ENCODE data around the gene ZNF644. TPM values are rescaled to one million over a fixed set of nuclear protein-coding genes. Genes with fewer than 3 reads are reported as not detected.
A peak's percentile ranks its signal among the peaks of the same experiment; 100 is the strongest.
"Not testable (repeated sequence)": the region's sequence is repeated elsewhere in the genome, so short reads cannot be mapped to it uniquely, and the experiment has no call there.

ZNF644 gene
- 37.6 TPM for polyA plus RNA-seq
- long read RNA-seq, donor 1, partial matches to known transcripts, result 0 of 4 reads
- long read RNA-seq, donor 1, other reads (novel, unspliced or antisense), result 0 of 4 reads
- long read RNA-seq, donor 2, partial matches to known transcripts, result 0 of 6 reads
- long read RNA-seq, donor 2, other reads (novel, unspliced or antisense), result 0 of 6 reads
- long read RNA-seq, donor 3, result 0 reads
- long read RNA-seq, donor 4, full-length matches to known transcripts, result 2 of 2 reads
- long read RNA-seq, donor 4, partial matches to known transcripts, result 0 of 2 reads
- long read RNA-seq, donor 4, other reads (novel, unspliced or antisense), result 0 of 2 reads
- long read RNA-seq, donor 5, partial matches to known transcripts, result 0 of 5 reads
- long read RNA-seq, donor 5, other reads (novel, unspliced or antisense), result 0 of 5 reads
- long read RNA-seq, donor 6, transcript ZNF644-211 (3 exons, 514 nt), result major isoform, 7 of 10 reads
- long read RNA-seq, donor 6, partial matches to known transcripts, result 0 of 10 reads
- long read RNA-seq, donor 6, other reads (novel, unspliced or antisense), result 0 of 10 reads
- long read RNA-seq, donor 7, partial matches to known transcripts, result 6 of 10 reads
- long read RNA-seq, donor 7, other reads (novel, unspliced or antisense), result 0 of 10 reads
- long read RNA-seq, donor 8, full-length matches to known transcripts, result 10 of 10 reads
- long read RNA-seq, donor 8, partial matches to known transcripts, result 0 of 10 reads
- long read RNA-seq, donor 8, other reads (novel, unspliced or antisense), result 0 of 10 reads
- long read RNA-seq, donor 9, full-length matches to known transcripts, result 11 of 11 reads
- long read RNA-seq, donor 9, partial matches to known transcripts, result 0 of 11 reads
- long read RNA-seq, donor 9, other reads (novel, unspliced or antisense), result 0 of 11 reads
- long read RNA-seq, donor 10, partial matches to known transcripts, result 0 of 12 reads
- long read RNA-seq, donor 10, other reads (novel, unspliced or antisense), result 0 of 12 reads
- long read RNA-seq, donor 11, full-length matches to known transcripts, result 9 of 9 reads
- long read RNA-seq, donor 11, partial matches to known transcripts, result 0 of 9 reads
- long read RNA-seq, donor 11, other reads (novel, unspliced or antisense), result 0 of 9 reads

DNA sequence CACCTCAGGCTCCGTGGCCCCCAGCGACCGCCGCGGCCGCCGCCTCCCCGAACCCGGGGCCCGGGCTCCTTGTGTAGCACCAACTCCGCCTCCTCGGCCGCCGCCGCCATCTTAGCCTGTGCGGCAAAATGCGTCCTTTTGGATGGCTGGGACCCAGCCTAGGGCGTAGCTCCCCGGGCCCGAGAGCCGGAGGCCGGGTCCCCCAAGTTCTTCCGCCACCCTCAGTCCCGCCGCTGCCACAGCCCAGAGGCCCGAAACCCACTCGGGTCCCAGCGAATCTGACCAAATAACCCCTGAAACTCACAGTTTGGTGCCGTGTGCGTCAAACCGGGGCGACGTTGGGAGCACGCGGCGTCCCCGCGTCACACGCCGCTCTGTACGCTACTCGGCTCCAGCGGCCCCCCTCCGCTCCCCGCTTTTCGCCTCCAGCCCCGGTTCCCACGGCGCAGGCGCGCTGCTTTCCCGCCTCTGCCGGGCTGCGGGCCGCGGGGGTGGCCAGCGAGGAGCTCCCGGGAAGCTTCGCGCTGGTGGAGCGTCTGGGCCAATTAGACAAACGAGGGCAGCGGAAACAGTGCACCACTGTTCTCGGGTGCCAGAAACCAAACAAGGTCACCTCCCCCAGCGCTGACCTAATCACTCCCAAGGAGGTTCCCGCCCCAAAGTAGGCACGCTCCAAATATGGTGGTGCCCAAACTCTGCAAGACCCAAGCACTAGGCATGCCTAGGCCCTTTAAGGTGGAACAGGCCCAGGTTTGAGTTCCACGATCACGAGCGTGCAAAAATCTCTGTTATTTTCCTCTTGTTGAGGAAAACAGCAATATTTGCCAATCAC, at the start of gene ZNF644:
Gene ZNF644, minus strand, starts transcription at position 350 of the 832 bp plus-strand sequence. CDS start 39,682 bp downstream, outside the sequence.
- DNase-seq, result peak; percentile 86 to 94
- Histone ChIP-seq H3K36me3 (ENCODE audit: control insufficient read depth, insufficient read depth, low read length) (peaks cover 3% of the 10 kb centered on the region), H3K9me3 (ENCODE audit: control insufficient read depth, low read depth, low read length) (no peaks in the 10 kb centered on the region), H3K4me1 (ENCODE audit: control insufficient read depth, insufficient read depth, low read length) (peaks cover 6% of the 10 kb centered on the region), H3K4me3 (ENCODE audit: low read length) (peak within 1 kb of the TSS; percentile 98), H3K27me3 (ENCODE audit: control insufficient read depth, insufficient read depth, low read length) (no peaks in the 10 kb centered on the region), H3K27ac (ENCODE audit: low read length) (peak within 1 kb of the TSS; percentile 100)
- no CpG with 5 or more reads among the region's 70 CpGs for WGBS (ENCODE audit: insufficient coverage, low lambda C conversion rate)

- no peak for DNase-seq
- H3K4me3 ChIP-seq (ENCODE audit: low read length), result no peak overlapping the region
- H3K27ac ChIP-seq (ENCODE audit: low read length), result no peak overlapping the region
- no peaks in the 10 kb centered on the region for H3K27me3 ChIP-seq (ENCODE audit: control insufficient read depth, insufficient read depth, low read length)
- no peaks in the 10 kb centered on the region for H3K36me3 ChIP-seq (ENCODE audit: control insufficient read depth, insufficient read depth, low read length)
- H3K4me1 ChIP-seq (ENCODE audit: control insufficient read depth, insufficient read depth, low read length), result peaks cover 5% of the 10 kb centered on the region
- H3K9me3 ChIP-seq (ENCODE audit: control insufficient read depth, low read depth, low read length), result no peaks in the 10 kb centered on the region
- 80% methylated on average over 1 of the region's 3 CpGs for WGBS (ENCODE audit: insufficient coverage, low lambda C conversion rate)
These were observed 48.5 kb upstream of the ZNF644 start for GRCh38 chr1:91070298-91070697.

GRCh38 chr1:91066538-91066937, 44.7 kb upstream of the ZNF644 start:
- DNase-seq, result no peak
- no peak overlapping the region for H3K27ac ChIP-seq (ENCODE audit: low read length)
- H3K4me3 ChIP-seq (ENCODE audit: low read length), result no peak overlapping the region
- WGBS (ENCODE audit: insufficient coverage, low lambda C conversion rate), result no CpG with 5 or more reads among the region's 1 CpG
- peaks cover 8% of the 10 kb centered on the region for H3K4me1 ChIP-seq (ENCODE audit: control insufficient read depth, insufficient read depth, low read length)
- H3K27me3 ChIP-seq (ENCODE audit: control insufficient read depth, insufficient read depth, low read length), result no peaks in the 10 kb centered on the region
- no peaks in the 10 kb centered on the region for H3K9me3 ChIP-seq (ENCODE audit: control insufficient read depth, low read depth, low read length)
- no peaks in the 10 kb centered on the region for H3K36me3 ChIP-seq (ENCODE audit: control insufficient read depth, insufficient read depth, low read length)

DNA sequence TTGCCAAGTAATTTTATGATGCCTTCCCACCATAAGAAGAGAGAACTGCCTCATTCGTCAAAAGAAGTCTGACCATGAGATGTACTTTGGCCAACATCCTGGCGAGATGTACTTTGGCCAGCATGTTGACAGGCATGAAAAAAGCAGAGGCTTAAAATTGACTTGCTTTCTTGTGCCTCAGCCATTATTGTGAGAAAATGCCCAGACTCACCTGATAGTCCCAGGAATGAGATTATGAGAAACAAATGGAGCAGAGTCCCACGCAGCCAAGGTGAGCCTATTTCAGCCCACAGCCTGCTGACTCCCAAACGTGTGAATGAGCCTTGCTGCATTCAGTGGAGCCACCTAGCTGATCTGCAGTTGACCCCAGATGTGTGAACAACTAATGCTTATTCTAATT, 43.5 kb upstream of the ZNF644 start:
- WGBS (ENCODE audit: insufficient coverage, low lambda C conversion rate), result no CpG with 5 or more reads among the region's 4 CpGs
- DNase-seq, result peak; percentile 45 to 84
- Histone ChIP-seq H3K27me3 (ENCODE audit: control insufficient read depth, insufficient read depth, low read length) (no peaks in the 10 kb centered on the region), H3K9me3 (ENCODE audit: control insufficient read depth, low read depth, low read length) (no peaks in the 10 kb centered on the region), H3K36me3 (ENCODE audit: control insufficient read depth, insufficient read depth, low read length) (no peaks in the 10 kb centered on the region), H3K4me1 (ENCODE audit: control insufficient read depth, insufficient read depth, low read length) (peaks cover 8% of the 10 kb centered on the region), H3K4me3 (ENCODE audit: low read length) (no peak overlapping the region), H3K27ac (ENCODE audit: low read length) (peak overlapping the region; percentile 59)

GRCh38 chr1:91063403-91063802, 41.6 kb upstream of the ZNF644 start:
- WGBS (ENCODE audit: insufficient coverage, low lambda C conversion rate), result no CpG with 5 or more reads among the region's 5 CpGs
- not testable (repeated sequence) for H3K9me3 ChIP-seq (ENCODE audit: control insufficient read depth, low read depth, low read length); H3K27me3 ChIP-seq (ENCODE audit: control insufficient read depth, insufficient read depth, low read length); H3K36me3 ChIP-seq (ENCODE audit: control insufficient read depth, insufficient read depth, low read length); DNase-seq; H3K4me1 ChIP-seq (ENCODE audit: control insufficient read depth, insufficient read depth, low read length); H3K27ac ChIP-seq (ENCODE audit: low read length); H3K4me3 ChIP-seq (ENCODE audit: low read length)

DNA sequence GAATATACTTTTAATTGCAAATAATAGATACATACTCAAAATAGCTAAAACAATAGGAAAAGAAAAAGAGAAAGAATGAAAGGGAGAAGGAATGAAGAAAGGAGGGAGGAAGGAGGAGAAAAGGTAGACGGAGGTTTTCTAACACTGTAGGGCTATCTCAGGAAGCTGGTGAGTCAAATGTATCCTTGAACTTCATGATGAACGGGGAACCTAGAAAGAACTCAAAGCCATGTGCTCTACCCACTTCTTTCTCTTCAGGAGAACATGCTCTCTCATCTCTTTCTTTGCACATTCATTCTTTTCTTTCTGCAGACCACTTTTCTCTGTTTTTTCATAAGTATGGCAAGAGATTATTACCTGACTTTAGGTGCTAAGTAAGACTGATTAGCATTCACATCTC, 37.3 kb upstream of the ZNF644 start:
- no peaks in the 10 kb centered on the region for H3K36me3 ChIP-seq (ENCODE audit: control insufficient read depth, insufficient read depth, low read length)
- no peaks in the 10 kb centered on the region for H3K9me3 ChIP-seq (ENCODE audit: control insufficient read depth, low read depth, low read length)
- no peaks in the 10 kb centered on the region for H3K4me1 ChIP-seq (ENCODE audit: control insufficient read depth, insufficient read depth, low read length)
- no peak for DNase-seq
- no peak overlapping the region for H3K27ac ChIP-seq (ENCODE audit: low read length)
- no peak overlapping the region for H3K4me3 ChIP-seq (ENCODE audit: low read length)
- 100% methylated on average over 1 of the region's 2 CpGs for WGBS (ENCODE audit: insufficient coverage, low lambda C conversion rate)
- no peaks in the 10 kb centered on the region for H3K27me3 ChIP-seq (ENCODE audit: control insufficient read depth, insufficient read depth, low read length)

DNA sequence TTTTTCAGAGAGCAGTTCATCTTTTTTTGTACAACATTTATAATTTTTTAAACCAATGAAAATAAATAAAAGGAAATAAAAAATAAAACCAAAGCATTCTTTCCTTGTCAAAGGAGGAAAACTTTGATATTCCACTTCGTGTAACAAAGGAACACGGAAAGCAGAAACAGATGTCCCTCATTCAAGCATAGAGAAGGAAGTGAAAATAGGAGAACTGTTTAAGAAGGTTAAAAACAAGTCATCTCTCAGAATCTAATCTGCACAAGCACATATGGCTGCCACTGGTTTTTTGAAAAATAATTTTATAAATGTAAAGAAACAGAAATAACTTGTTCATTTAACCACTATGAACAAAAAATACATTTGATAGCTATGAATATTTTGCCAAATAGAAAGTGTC, 35.9 kb upstream of the ZNF644 start:
- no peaks in the 10 kb centered on the region for H3K4me1 ChIP-seq (ENCODE audit: control insufficient read depth, insufficient read depth, low read length)
- H3K27ac ChIP-seq (ENCODE audit: low read length), result no peak overlapping the region
- 43% methylated on average over 1 of the region's 2 CpGs for WGBS (ENCODE audit: insufficient coverage, low lambda C conversion rate)
- H3K9me3 ChIP-seq (ENCODE audit: control insufficient read depth, low read depth, low read length), result no peaks in the 10 kb centered on the region
- no peak overlapping the region for H3K4me3 ChIP-seq (ENCODE audit: low read length)
- DNase-seq, result no peak
- no peaks in the 10 kb centered on the region for H3K36me3 ChIP-seq (ENCODE audit: control insufficient read depth, insufficient read depth, low read length)
- no peaks in the 10 kb centered on the region for H3K27me3 ChIP-seq (ENCODE audit: control insufficient read depth, insufficient read depth, low read length)

- Histone ChIP-seq H3K4me1 (ENCODE audit: control insufficient read depth, insufficient read depth, low read length) (no peaks in the 10 kb centered on the region), H3K36me3 (ENCODE audit: control insufficient read depth, insufficient read depth, low read length) (no peaks in the 10 kb centered on the region), H3K27ac (ENCODE audit: low read length) (no peak overlapping the region), H3K27me3 (ENCODE audit: control insufficient read depth, insufficient read depth, low read length) (no peaks in the 10 kb centered on the region), H3K9me3 (ENCODE audit: control insufficient read depth, low read depth, low read length) (no peaks in the 10 kb centered on the region), H3K4me3 (ENCODE audit: low read length) (no peak overlapping the region)
- no peak for DNase-seq
- no CpG with 5 or more reads among the region's 2 CpGs for WGBS (ENCODE audit: insufficient coverage, low lambda C conversion rate)
These were observed 33.1 kb upstream of the ZNF644 start for GRCh38 chr1:91054780-91055481.

GRCh38 chr1:91053630-91054029, 31.8 kb upstream of the ZNF644 start:
- no peak overlapping the region for H3K4me3 ChIP-seq (ENCODE audit: low read length)
- no CpG with 5 or more reads among the region's 2 CpGs for WGBS (ENCODE audit: insufficient coverage, low lambda C conversion rate)
- H3K27ac ChIP-seq (ENCODE audit: low read length), result no peak overlapping the region
- no peaks in the 10 kb centered on the region for H3K36me3 ChIP-seq (ENCODE audit: control insufficient read depth, insufficient read depth, low read length)
- no peaks in the 10 kb centered on the region for H3K4me1 ChIP-seq (ENCODE audit: control insufficient read depth, insufficient read depth, low read length)
- H3K27me3 ChIP-seq (ENCODE audit: control insufficient read depth, insufficient read depth, low read length), result no peaks in the 10 kb centered on the region
- no peaks in the 10 kb centered on the region for H3K9me3 ChIP-seq (ENCODE audit: control insufficient read depth, low read depth, low read length)
- no peak for DNase-seq
